Activated CD8-positive, alpha-beta T cell treated with anti-CD3 and anti-CD28 coated beads for 36 hours (primary cell): ENCODE results near the gene MVB12B. TPM values are rescaled to one million over a fixed set of nuclear protein-coding genes. Genes with fewer than 3 reads are reported as not detected.

ENCODE experiments used
- ATAC-seq: fragments of 200-7000 bp; cut with Tn5 transposase; one replicate; pipeline ENCODE4 v1.10.0; 2021; ENCODE audit warnings: mild to moderate bottlenecking, moderate library complexity
- CTCF ChIA-PET: fragments of 350-600 bp; sonication (Branson Sonifier 250); formaldehyde crosslinking; loops from one replicate; lab custom pipeline; 2021; ENCODE audit warnings: antibody characterized with exemption; lab: Charles Lee
- POLR2A ChIA-PET: fragments of 350-600 bp; sonication (Branson Sonifier 250); formaldehyde crosslinking; loops from one replicate; lab custom pipeline; 2021; ENCODE audit warnings: antibody characterized with exemption; lab: Charles Lee
- DNase-seq: peaks from one replicate; pipeline ENCODE4 v3.0.0-alpha.2; 2020
- H3K27ac Mint-ChIP-seq: one replicate; pipeline ENCODE4 v1.8.0; 2021; ENCODE audit warnings: mild to moderate bottlenecking, mixed read lengths
- H3K27me3 Mint-ChIP-seq: one replicate; pipeline ENCODE4 v1.8.0; 2021; ENCODE audit warnings: mixed read lengths
- H3K36me3 Mint-ChIP-seq: one replicate; pipeline ENCODE4 v1.8.0; 2021; ENCODE audit warnings: low read depth, mixed read lengths
- H3K4me1 Mint-ChIP-seq: one replicate; pipeline ENCODE4 v1.8.0; 2021; ENCODE audit warnings: low read depth, mixed read lengths
- H3K4me3 Mint-ChIP-seq: one replicate; pipeline ENCODE4 v1.8.0; 2021; ENCODE audit warnings: mild to moderate bottlenecking, moderate library complexity, mixed read lengths
- H3K9me3 Mint-ChIP-seq: one replicate; pipeline ENCODE4 v1.8.0; 2021; ENCODE audit warnings: mixed read lengths
- CTCF ChIP-seq: fragments of 200-600 bp; IDR thresholded peaks from one replicate; pipeline ENCODE4 v1.8.0; 2022; ENCODE audit warnings: antibody characterized with exemption, mild to moderate bottlenecking
- intact Hi-C: fragments of 100-400 bp; cut with micrococcal nuclease; formaldehyde crosslinking; loops from one replicate; pipeline ENCODE4 v1.10.0; 2022
- total RNA-seq, 2 experiments: library from RNA; stranded (reverse); gene quantifications; one replicate each; pipeline ENCODE4 v1.2.3, GENCODE V29; 2021

Gene MVB12B
- total RNA-seq, 2 experiments from 2014 or later, result 6.4 to 6.6 TPM

- Mint-ChIP-seq H3K27me3 (no peaks in the 10 kb centered on the region), H3K4me1 (peaks cover 8% of the 10 kb centered on the region), H3K27ac (no peak overlapping the region), H3K36me3 (peaks cover 12% of the 10 kb centered on the region), H3K9me3 (no peaks in the 10 kb centered on the region), H3K4me3 (no peak overlapping the region)
- CTCF ChIA-PET, result interaction anchor here (1.3 to 2.2 kb wide), 2 partner anchors 11 to 56 kb away, joined by 3 to 7 read pairs; no protein-coding TSS in a partner anchor
- ATAC-seq (no peak), DNase-seq (no peak)
- POLR2A ChIA-PET, result no interaction called here
- TF ChIP-seq CTCF, result no peak
- intact Hi-C loops, result no loop called here
These were observed 16.7 kb downstream of the MVB12B start for GRCh38 chr9:126343271-126343700.

GRCh38 chr9:126346031-126346430 is 19.4 kb downstream of the MVB12B start:
- Mint-ChIP-seq H3K9me3 (peaks cover 8% of the 10 kb centered on the region), H3K4me3 (no peak overlapping the region)

GRCh38 chr9:126347093-126347492 is 20.5 kb downstream of the MVB12B start:
- ATAC-seq (no peak), DNase-seq (no peak)
- TF ChIP-seq CTCF, result no peak
- intact Hi-C loops, result no loop called here
- ChIA-PET POLR2A (no interaction called here), CTCF (interaction anchor here (1.4 to 1.9 kb wide), 3 partner anchors 10 to 50 kb away, joined by 3 to 4 read pairs (median 4); no protein-coding TSS in a partner anchor)
- Mint-ChIP-seq H3K4me1 (peaks cover 8% of the 10 kb centered on the region), H3K27ac (no peak overlapping the region), H3K36me3 (peaks cover 25% of the 10 kb centered on the region), H3K27me3 (no peaks in the 10 kb centered on the region), H3K9me3 (peaks cover 10% of the 10 kb centered on the region), H3K4me3 (no peak overlapping the region)

More at GRCh38 chr9:126346031-126346430, 19.4 kb downstream of the MVB12B start:
- POLR2A ChIA-PET, result no interaction called here
- intact Hi-C loops, result no loop called here
- Mint-ChIP-seq H3K4me1 (peaks cover 8% of the 10 kb centered on the region), H3K36me3 (peaks cover 24% of the 10 kb centered on the region), H3K27me3 (no peaks in the 10 kb centered on the region), H3K27ac (no peak overlapping the region)
- no peak for TF ChIP-seq CTCF
- DNase-seq (no peak), ATAC-seq (no peak)
- CTCF ChIA-PET, result interaction anchor here (1.9 kb wide), 1 partner anchor 17 kb away, joined by 4 read pairs; no protein-coding TSS in a partner anchor

GRCh38 chr9:126347911-126348760 is 21.5 kb downstream of the MVB12B start:
- intact Hi-C loops, result no loop called here
- no peak for TF ChIP-seq CTCF
- POLR2A ChIA-PET, result interaction anchor here (0.7 kb wide), 1 partner anchor 40 kb away, joined by 3 read pairs; no protein-coding TSS in a partner anchor
- ATAC-seq (no peak), DNase-seq (no peak)
- peaks cover 10% of the 10 kb centered on the region for H3K9me3 Mint-ChIP-seq
- H3K36me3 Mint-ChIP-seq, result peaks cover 23% of the 10 kb centered on the region
- CTCF ChIA-PET, result interaction anchor here (0.9 to 1.9 kb wide), 5 partner anchors 11 to 75 kb away, joined by 3 to 4 read pairs (median 3); no protein-coding TSS in a partner anchor
- H3K27me3 Mint-ChIP-seq, result no peaks in the 10 kb centered on the region
- no peak overlapping the region for H3K4me3 Mint-ChIP-seq
- peaks cover 14% of the 10 kb centered on the region for H3K4me1 Mint-ChIP-seq
- no peak overlapping the region for H3K27ac Mint-ChIP-seq
